Fibroblast of skin of left biceps (primary cell): Measurements from ENCODE around the gene SCN8A.

ENCODE experiments used
- DNase-seq, 2 experiments: peaks; one replicate each; pipeline ENCODE4 v3.0.0-alpha.2; 2013; ENCODE audit warnings: low read depth in 2 of 2

Gene SCN8A

DNA sequence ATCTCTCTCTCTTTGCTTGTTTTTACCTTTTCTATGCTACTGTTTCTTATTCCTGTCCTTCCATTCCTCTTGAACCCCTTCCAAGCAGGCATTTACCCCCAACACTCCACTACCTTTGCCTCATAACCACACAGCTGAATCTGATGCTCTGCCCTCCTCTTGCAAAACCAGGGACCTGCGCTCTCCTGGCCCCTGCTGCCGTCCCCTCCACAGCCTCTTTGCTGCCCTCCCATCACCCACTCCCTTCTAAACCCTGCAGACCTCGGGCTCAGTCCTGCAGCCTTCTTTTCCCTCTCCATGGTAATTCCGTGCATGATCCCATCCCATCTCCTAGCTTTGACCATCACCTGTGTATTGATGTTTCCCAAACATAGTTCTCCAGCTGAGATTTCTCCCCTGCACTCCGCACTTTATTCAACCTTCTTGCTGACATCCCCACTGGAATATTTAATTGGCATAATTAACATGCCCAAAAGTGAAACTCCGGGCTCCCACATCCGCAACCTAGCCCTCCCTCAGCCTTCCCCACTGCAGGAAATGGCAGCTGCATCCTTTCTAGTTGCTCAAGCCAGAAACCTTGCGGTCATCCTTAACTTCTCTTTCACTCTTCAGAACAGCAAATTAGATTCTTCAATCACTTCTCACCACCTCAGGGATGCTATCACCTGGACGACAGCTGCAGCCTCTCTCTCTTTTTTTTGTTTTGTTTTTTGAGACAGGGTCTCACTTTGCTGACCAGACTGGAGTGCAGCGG, 241.5 kb downstream of the SCN8A start:
- DNase-seq: no peak

DNA sequence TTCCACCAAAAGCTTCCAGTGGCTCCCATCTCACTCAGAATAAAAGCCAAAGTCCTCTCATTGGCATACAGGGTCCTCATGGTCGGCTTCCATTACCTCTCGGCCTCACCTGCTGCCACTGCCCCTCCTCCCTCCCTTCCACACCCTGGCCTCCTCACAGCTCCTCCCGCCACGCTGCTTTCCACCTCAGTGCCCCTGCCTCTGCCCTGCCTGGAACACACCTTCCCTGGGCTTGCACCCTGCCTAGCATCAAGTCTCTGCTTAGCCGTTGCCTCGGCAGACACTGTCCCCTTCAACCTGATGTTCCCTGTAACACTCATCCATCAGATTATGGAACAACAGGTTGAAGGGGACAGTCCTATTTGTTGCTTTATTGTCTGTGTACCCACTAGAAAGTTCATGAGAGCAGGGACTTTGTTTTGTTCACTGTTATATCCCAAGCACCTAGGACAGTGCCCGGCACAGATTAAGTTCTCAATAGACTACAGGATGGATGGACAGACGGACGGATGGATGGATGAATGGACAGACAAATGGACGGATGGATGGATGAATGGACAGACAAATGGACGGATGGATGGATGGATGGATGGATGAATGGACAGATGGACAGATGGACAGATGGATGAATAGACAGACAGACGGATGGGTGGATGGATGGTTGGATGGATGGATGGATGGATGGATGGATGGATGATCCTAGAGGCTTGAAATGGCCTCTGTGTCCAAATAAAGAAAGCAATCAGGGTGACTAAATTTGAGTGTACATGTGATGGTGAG, 242.6 kb downstream of the SCN8A start:
- DNase-seq: no peak

DNA sequence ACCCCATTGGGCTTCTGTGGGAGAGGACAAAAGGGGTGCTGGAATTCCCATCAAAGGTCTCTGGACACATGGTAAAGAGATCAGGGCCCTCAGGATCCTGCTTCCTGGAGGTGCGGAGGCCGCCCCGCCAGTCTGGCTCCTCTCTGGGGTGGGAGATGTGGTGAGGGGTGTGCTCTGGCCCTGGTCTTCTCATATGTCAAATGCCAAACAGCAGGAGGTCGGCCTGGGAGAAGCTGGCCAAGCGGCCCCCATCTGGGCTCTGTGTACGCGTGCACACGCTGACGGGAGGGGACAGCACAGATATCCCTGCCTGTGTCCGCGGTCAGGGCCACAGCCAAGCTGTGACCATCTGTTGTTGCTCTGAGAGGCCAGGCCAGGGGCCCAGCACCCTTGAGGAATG, 243.4 kb downstream of the SCN8A start:
- no peak for DNase-seq

DNA sequence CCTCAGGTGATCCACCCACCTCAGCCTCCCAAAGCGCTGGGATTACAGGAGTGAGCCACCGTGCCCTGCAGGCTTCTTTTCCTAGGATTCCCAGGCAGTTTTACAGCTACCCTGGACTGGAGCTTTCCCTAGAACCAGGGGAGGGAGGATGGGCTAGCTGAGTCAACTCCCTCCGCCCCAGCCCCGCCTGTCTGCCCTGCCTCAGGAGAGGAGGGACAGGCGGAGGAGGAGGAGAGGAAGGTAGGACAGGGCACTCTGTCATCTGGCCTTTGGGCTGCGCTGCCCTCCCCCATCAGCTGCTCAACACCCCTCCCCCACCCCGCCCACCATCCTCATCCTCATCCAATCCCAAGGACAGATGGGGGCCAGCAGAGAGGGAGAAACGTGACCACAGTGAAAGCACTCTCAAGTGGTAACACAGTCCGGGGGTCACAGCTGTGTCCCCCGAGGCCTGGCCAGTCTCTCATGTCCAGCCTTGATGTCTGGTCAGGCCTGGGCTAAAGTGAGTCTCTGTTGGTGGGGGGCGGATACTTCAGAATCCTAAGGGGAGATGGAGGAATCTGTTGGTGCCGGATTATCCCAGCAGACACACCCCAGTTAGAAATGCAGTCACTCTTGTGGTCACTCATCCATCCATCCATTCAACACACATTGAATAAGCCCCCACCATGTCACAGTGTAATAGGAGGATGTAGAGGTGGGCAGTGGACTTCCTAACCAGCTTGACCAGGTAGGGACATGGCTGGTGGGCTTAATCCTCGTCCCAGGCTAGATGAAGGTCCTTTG, 245.2 kb downstream of the SCN8A start:
- DNase-seq: no peak

DNA sequence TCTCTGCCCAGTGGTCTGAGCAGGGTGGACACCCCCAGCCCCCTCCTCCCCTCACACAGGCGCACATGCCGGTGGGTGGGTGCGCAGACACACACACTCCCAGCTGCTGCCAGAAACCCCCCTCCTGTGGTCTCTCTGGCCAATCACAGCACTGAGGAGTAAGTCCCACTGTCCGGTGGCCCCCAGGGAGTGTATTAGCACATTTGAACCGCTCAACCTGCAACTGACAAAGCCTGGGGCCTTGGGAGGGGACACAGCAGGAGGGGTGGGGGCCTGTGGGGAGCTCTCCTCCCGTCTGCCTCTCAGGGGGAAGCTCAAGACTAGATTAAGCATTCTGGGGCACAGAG, 245.8 kb downstream of the SCN8A start:
- no peak for DNase-seq

DNA sequence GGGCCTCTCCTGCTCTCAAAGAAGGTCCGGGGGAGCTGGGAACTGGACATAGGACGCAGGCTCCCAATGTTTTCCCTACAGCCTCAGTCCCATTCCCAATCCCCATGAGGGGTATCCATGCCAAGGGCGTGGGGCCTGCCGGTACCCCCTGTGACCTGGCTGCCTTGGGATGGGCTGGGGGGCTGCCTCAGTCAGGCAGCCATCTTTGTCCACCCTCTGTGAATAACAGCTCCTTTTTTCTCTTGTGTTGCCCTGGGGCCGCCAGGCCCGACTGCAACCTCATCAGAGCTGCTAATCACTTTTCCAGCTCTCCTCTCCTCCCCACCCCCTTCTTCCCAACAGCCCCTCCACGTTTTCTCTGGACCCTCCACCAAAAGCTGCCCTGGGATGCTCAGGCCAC, 246.3 kb downstream of the SCN8A start:
- no peak for DNase-seq

DNA sequence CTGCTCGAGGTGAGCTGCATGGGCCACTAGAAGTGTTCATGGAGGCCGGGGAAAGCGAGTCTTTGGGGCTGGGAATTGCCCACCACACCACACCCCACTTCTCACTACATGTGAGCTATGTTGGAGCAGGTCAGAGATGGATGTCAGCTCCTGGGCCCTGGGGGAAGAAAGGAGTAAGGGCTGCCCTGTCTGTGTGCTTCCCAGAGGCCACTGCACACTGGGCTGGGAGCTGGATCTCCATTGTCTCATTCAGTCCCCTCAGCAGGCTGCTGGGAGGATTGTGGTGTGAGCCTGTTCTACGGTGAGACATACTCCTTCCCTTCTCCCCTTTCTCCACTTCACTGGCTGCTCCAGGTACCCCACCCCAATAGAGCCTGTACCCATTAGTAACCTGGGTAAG, 247.0 kb downstream of the SCN8A start:
- DNase-seq: no peak

DNA sequence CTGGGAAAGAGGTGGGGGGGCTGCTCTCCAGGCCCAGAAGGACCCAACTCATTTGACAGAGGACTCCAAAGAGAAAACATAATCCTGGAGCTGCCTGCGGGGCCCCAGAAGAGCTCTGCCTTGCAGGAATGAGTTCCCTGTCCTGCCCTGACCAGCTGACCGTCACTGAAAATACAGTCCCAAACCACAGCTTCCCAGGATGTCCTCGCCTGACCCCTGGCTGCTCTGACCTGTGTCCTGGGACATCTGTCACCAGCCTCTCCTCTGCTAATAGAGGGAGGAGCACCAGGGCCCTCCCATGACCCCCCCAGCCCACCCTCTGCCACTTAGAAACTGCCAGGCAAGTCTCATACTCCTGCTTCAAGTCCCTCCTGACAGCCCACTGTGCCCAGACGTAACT, 247.7 kb downstream of the SCN8A start:
- no peak for DNase-seq

DNA sequence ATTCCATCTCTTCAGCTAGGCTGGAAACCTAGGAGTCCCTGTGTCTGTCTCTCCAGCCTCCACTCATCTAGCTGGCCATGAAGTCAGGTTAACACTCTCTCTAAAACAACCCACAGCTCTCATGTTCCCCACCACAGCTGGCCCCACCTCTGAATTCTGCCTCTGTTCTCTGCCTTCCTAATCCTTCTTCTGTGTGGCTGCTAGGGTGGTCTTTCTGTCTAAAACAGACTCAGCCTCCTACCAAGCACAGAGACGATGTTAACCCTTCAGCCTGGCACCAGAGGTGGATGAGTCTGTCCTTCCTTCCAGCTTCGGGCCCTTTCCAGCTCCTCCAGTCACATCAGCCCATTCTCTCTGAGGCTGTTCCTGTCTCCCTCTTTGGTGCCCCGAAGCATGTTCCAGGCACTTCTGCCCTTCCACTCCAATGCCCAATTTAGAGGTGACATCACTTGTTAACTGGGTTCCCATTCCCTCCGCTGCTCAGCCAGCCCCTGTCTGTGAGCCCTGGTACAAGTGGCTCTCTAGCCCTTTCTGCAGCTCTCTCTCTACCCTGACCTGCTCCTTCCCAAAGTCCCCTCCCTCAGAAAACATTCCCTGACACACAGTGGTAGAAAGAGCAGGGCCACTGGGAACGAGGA, 248.4 kb downstream of the SCN8A start:
- DNase-seq: no peak

DNA sequence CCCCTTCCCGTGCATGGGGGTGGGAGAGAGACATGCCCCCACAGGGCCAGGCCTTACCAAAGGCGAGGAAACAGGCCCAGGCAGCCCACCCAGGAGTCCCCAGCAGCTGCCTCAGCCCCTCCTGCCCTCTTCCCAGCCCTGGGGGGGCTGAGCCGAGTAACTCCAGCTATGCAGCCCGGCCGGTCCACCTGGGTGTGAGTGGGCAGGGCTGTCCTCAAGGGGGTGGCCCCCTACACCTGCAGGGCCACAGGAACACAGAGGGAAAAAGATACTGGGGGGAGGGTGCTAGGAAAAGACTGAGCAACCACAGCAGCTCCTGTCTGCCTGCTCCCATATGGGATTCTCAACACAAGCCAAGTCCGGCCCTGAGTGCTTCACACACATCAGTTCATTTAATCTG, 249.9 kb downstream of the SCN8A start:
- no peak for DNase-seq

DNA sequence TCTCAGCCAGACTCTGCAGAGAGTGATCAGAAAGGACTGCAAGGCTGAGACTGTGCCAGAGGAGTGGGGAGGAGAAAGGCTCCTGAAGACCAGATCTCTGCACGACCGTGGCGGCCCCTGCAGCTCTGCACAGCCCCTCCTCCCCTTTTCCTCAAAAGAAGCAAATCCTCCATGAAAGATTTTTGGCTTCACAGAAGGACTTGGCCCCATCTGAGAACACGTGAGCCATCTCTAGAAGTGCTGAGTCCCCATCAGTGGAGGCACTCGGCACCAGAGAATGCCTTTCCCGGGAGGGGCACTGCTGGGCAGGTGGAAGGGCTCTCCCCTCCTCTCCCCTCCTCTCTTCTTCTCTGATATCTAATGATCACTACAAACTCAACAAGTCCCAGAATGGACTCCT, 250.7 kb downstream of the SCN8A start:
- DNase-seq: no peak

DNA sequence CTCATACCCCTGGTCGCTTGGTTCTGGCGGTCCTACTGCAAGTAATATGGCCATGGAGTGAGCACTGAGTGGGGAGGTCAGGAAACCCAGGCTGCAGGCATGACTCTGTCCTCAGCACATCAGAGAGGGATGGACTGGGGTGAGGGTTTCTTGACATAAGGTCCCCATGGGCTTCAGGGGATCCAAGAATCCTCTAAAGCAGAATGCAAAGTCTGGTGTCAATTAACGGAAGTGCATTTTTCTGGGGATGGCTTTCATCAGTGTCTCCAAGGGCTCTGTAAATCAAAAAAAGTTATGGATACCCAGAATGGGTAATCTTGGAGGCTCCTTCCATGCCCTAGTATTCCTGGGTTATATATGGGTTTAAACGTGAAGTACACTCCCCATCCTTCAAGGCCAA, 253.8 kb downstream of the SCN8A start:
- no peak for DNase-seq

DNA sequence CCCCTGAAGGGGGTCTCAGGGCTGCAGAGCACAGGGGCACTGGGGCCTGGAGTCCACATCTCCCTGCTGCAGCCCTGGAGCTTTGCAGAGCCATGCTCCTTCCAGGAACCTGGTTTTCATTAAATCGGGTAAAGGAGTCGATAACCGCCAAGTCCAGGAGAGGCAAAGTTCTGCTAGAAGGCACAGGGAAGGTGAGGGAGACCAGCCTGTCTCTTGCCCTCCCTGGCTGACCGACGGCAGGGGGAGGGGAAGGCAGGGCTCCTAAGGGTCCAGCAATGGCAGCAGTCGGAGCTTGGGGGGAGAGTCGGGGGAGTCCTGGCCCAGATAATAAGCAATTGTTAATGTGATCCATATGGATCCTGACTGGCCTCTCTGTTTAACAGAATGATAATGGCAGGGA, 254.4 kb downstream of the SCN8A start:
- no peak for DNase-seq

DNA sequence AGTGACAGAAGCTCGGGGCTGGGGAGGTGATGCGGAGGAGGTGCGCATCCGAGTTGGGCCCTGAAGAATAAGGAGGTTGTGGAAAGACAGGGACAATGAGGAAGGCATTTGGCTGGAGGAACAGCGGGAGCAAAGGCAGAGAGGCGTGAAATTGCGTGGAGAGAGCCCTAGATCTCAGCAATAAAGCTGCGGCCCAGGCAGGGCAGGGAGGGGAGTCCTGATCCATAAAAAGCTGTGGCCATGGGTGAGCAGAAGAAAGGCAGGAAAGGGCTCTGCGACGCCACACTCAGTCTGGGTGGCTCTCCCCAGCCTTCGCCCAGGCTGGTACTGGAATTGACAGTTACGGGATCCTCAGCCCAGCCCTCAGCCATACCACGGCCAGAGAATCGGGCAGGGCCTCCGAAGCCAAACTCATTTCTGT, 255.2 kb downstream of the SCN8A start:
- DNase-seq: no peak

DNA sequence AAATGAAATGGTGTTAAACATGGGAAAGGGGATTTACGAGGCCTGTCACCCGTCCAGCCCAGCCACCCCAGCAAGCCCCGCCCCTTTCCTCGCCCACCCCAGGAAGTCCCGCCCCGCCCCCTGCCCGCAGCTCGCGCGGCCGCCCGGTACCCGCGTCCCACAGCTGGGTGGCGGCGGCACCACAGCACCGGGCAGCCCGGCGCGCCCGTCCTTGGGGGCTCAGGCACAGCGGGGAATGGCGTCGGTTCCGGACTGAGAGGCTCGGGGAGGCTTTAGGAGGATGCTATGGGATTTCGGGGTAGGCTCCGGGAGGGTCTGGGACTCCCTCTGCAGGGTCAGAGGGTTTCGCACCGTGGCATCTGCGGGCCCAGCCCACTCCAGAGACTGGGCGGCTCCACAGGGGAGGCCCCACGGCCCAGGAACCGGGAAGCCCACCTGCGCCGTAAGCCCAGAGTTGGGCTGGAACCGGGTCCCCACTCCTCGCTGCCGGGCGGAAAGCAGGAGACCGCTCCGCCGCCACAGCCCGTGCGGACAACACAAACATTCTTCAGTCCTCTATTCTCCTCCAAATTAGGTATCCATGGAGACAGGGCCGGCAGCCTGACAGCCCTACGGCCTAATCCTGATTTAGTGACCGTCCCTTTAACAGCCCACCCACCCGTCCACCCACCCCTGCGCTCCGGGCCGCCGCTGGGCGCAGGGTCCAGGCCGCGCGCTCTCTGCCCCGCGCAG, 256.0 kb downstream of the SCN8A start:
- DNase-seq: no peak

DNA sequence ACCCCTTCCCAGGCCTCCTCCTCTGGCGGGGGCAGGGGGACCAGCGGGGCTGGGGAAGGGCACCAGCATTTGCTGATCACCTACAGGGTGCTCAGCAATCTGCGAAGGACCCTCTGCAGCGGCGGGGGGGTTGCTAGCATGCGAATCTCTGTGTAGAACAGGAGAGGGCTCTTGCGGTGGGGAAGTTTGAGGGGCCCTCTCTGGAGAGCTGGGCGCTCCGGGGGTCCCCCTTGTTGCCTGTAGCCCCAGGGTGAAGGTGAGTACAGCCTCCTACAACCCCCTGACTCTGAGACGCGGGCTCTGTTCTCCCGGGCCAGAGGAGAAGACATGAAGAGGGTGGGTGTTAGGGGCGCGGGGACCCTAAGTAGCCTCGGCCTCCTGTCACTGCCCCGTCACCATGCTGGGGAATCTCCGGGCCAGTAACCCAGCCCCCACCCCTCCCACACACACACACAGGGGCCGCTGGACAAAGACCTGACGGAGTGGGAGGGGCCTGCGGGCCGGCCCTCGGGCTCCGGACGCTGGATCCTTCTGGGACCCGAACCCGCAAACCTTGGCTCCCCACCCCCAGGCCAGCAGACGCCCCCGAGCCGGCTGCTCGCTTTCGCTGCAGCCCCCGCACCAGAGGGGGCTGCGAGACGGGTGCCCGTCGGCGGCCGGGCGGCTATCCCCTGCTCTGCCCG, 256.8 kb downstream of the SCN8A start:
- DNase-seq: no peak

DNA sequence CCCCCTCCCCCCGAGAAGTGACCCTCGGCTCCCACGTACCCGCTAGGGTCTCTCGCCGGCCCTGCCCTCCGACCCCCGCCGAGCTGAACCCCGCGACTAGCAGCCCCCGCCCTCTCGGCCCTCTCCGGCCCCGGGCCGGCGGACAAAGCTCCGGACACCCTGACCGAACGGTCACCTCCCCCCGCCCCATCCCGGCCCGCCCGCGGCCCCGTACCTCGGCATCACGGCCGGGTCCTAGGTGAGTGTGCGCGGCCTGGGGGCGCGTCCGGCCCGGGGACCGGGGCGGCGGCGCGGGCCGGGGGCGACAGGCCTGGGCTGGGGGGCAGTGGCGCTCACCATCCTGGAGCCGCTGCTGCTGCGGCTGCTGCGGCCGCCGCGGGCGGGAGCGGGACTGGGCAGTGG, 257.3 kb downstream of the SCN8A start, which contains the start of gene FIGNL2:
Gene FIGNL2, minus strand, starts transcription at position 393 of the 402 bp plus-strand sequence. CDS start 26,305 bp downstream, outside the sequence.
- DNase-seq: no peak

DNA sequence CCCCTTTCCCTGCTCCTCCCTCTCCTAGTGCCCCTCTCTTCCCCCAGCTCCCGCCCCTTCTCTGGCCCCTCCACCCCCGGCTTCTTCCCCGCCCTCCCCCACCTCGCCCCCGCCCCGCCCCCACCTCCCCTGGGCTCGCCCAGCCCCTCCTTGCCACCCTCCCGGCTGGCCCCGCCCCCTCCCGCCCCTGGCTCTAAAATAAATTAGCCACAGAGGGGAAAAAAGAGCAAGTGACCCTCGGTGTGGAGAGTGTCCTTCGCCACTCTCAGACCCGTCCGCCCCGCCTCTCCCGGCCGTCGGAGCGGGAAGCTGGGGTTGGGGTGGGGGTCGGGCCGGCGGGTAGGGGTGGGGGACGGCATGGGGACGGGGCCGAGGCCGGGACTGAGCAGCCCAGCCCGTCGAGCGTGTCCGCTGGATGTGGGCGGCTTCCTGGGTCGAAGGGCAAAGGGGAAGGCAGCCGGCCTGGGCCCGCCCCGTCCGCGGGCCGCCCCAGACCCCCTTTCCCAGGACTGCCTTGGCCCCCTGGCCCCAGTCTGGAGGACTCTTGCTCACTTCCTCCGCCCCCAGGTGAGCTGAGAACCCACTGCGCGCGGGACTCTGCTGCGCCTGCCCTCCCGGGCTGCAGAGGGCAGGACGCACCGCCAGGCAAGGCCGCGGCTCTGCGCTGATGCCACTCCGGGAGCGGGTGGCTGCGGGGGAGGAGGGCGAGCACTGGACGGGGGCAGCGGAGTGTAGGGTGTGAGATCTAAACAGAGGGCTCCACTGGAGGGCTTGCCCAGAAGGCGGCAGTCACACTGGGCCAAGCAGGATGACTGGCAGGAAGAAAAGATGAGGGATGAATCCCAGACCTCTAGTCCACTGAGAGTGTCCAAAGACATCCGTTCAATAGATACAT, 258.1 kb downstream of the SCN8A start:
- no peak for DNase-seq

DNA sequence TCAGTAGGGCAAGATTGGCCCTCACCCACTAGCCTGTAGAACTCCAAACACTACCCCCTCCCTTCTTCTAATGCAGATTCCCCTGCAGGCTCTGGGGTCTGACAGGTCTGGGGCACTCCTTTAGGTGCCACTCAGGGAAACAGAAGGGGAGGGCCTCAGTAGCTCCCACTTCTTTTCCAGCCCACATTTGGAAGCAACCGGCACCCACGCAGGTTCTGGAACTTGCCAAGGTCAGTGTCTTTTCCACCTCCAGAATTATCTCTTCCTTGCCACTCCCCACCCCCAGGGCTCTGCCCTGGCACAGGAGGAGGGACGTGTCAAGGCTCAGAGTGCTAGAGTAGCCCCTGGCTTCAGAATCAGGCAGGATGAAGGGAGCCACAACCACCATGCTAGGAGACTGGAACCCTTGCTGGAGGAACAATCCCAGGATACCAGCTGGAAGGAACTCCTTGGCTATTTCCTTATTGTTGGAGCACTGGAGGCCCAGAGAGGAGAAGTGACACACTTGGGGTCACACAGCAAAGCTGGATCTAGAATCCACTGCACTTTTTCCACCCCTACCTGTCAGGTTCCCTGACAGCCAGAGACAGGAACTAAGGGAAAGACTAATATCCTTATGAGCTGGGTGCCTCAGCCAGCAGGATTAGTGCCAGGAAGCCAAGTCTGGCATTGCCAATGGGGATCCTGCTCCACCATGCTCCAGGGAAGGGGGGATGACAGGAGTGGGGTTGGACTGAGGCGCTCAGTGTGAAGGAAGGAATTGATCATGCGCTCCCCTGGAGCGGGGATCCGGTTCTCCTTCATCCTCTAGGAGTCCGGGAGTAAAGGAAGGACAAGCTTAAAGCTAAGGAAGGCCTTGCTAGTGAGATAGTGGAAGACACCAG, 259.3 kb downstream of the SCN8A start:
- no peak for DNase-seq
